ENCODE results near the gene TIMD4. TPM values are rescaled to one million over a fixed set of nuclear protein-coding genes. Genes with fewer than 3 reads are reported as not detected.

The TIMD4 gene
- total and polyA plus RNA-seq, 9 of the 15 experiments (the other 6 are each of a cell fraction or from before 2014, with no cell fraction given), result not detected

DNA sequence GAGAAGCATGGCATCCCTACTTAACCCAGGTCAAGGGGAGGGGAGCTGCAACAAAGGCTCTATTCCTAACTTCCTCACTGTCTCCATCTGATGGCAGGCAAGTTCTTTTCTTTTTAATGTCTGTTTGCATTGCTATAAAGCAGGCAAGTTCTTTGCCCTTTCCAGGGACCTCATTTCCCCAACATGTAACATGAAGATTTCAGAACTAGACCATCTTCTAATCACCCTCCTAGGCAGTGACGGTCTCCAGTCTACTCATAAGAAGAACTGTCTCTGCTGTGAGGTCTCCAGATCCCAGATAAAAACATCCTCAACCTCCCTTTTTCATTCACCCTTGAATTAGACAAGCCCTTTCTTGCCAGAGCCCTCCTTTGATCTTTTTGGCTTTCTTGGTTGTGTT, 70.8 kb downstream of the TIMD4 start:
- TF ChIP-seq, protein P1, sequence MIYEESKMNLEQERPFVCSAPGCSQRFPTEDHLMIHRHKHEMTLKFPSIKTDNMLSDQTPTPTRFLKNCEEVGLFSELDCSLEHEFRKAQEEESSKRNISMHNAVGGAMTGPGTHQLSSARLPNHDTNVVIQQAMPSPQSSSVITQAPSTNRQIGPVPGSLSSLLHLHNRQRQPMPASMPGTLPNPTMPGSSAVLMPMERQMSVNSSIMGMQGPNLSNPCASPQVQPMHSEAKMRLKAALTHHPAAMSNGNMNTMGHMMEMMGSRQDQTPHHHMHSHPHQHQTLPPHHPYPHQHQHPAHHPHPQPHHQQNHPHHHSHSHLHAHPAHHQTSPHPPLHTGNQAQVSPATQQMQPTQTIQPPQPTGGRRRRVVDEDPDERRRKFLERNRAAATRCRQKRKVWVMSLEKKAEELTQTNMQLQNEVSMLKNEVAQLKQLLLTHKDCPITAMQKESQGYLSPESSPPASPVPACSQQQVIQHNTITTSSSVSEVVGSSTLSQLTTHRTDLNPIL (CRISPR knock-in tag; IDR thresholded peaks at IDR 0.05), result no peak
- TF ChIP-seq MCM5 (IDR thresholded peaks at IDR 0.05; ENCODE audit: low read depth) (no peak), TFAM (CRISPR knock-in tag; conservative IDR thresholded peaks at IDR 0.05) (no peak), RAD21 (CRISPR knock-in tag; conservative IDR thresholded peaks at IDR 0.05 in 1 of 2, IDR thresholded peaks at IDR 0.05 in 1 of 2) (no peak), JUND (IDR thresholded peaks at IDR 0.05; ENCODE audit: borderline replicate concordance, low read depth, low read length) (no peak), JUND (tag; IDR thresholded peaks at IDR 0.05; ENCODE audit: borderline replicate concordance, low read depth, low read length) (no peak)
- Histone ChIP-seq H3K9me3 (replicated peaks; ENCODE audit: control insufficient read depth, insufficient read depth, low read depth, low read length) (no peaks in the 10 kb centered on the region), H3K27ac (ENCODE audit: extremely low read depth, low read depth, low read length) (no peak overlapping the region), H3K9me1 (ENCODE audit: control insufficient read depth, insufficient read depth, low read length) (no peaks in the 10 kb centered on the region), H3K4me2 (ENCODE audit: insufficient read depth, low read length) (no peak overlapping the region), H4K20me1 (replicated peaks; ENCODE audit: control insufficient read depth, insufficient read depth, low read length) (no peaks in the 10 kb centered on the region), H3K79me2 (ENCODE audit: control insufficient read depth, insufficient read depth, low read length) (no peaks in the 10 kb centered on the region), H3K36me3 (ENCODE audit: control insufficient read depth, insufficient read depth, low read length) (no peaks in the 10 kb centered on the region), H3K4me3 (no peak overlapping the region), H2AFZ (ENCODE audit: low read depth, low read length) (no peak overlapping the region), H3K9ac (ENCODE audit: insufficient read depth in 1 of 2, low read depth in 2 of 2, low read length in 2 of 2) (no peak overlapping the region), H3K4me1 (replicated peaks in 1 of 2; ENCODE audit: control insufficient read depth in 2 of 2, insufficient read depth in 2 of 2, low read length in 2 of 2) (no peaks in the 10 kb centered on the region), H3K27me3 (ENCODE audit: control insufficient read depth in 2 of 2, insufficient read depth in 2 of 2, low read length in 2 of 2) (no peaks in the 10 kb centered on the region)
- no TSS peak for BruUV-seq (replicated peaks)
- FAIRE-seq, result no peak
- no peak for ATAC-seq
- in situ Hi-C loops (cut with MboI), result no loop called here
- intact Hi-C loops (cut with micrococcal nuclease), result no loop called here
- no peak for DNase-seq (ENCODE audit: extremely low read depth in 1 of 4, low spot score in 3 of 4)
- POLR2A ChIA-PET, result no interaction called here
- CTCF ChIA-PET (ENCODE audit: low intra/inter-chr PET ratio), result no interaction called here
- 0% methylated on average over 1 of the region's 1 CpG for WGBS (ENCODE audit: insufficient coverage, low coverage, missing lambda C conversion rate)
